Activated CD4-positive, alpha-beta T cell treated with anti-CD3 and anti-CD28 coated beads, Interleukin-2, Interleukin-6, amounts not matched to agents 100 ng/mL and 50 ng/mL, durations not matched to agents 16 hours and 8 hours (primary cell): ENCODE measurements around the gene EDC4.
"Not testable (repeated sequence)": the region's sequence is repeated elsewhere in the genome, so short reads cannot be mapped to it uniquely, and the experiment has no call there.

Experiments used
- DNase-seq: peaks from one replicate; pipeline ENCODE4 v3.0.0-alpha.2; 2020

Gene EDC4

GRCh38 chr16:67872631-67873434 lies at the start of gene EDC4:
TSS of gene EDC4 (plus strand) at chr16:67873052. CDS start at chr16:67873262, 210 bp downstream.
- peak; percentile 93 for DNase-seq

DNA sequence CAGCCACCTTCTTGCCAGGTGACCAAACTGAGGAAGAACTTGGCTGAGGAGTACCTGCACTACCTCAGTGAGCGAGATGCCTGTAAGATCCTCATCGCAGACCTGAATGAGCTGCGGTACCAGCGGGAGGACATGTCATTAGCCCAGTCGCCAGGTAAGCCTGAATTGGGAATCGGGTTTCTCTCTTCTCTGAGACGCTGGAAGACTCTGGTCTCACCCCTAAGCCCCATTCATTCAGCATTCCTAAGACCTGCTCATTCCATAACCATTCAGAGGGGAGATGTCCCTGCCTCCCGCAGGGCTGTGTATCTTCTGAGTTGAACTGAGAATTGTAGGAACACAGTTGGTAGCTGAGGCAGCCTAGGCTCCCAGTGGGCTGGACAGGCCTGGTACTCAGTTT lies 47.7 kb upstream of the EDC4 start:
- no peak for DNase-seq

GRCh38 chr16:67825906-67826305 lies 46.9 kb upstream of the EDC4 start:
- DNase-seq: no peak

DNA sequence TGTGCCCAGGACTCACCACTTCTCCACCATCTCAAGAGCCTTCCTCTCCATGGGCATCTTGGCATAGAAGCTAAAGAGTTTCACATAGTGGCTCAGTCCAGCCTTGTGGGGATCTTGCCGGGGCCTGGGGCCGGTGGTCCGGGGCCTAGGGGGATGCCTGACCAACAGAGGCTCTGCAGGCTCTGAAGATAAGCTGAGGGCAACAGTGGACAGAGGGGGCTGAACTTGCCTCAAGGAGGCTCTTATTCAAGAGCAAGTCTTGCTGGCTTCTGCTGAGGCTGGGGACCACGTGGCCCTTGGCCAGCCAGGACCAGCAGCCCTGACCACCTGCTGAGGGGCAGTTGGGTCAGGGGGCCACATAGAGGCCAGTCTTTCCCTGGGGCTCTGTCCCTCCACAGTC lies 44.2 kb upstream of the EDC4 start:
- DNase-seq: no peak

DNA sequence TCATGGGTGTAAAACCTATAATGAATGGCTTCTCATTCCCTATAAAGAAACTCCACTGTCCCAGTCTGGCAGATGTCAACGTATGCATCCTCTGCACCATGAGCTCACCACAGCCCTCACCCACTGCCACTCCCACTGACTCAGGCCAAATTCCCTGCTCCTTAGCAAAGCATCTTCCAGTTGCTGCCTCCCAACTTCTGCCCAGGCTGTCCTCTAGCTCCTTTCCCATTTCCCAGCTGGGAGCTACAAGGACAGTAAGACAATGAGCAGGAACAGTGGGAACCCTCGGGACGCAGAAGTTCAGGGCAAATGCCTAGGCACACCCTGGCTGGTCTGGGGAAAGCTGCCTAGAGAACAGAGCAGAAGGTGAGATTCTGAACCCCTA lies 39.8 kb upstream of the EDC4 start:
- no peak for DNase-seq

- DNase-seq: peak; percentile 97
Observed at GRCh38 chr16:67833415-67834241, 39.2 kb upstream of the EDC4 start.

GRCh38 chr16:67834242-67834614 lies 38.6 kb upstream of the EDC4 start:
- no peak for DNase-seq

- DNase-seq: not testable (repeated sequence)
Observed at GRCh38 chr16:67837190-67837589, 35.7 kb upstream of the EDC4 start.

GRCh38 chr16:67837811-67838210 lies 35.0 kb upstream of the EDC4 start:
- DNase-seq: no peak

GRCh38 chr16:67841198-67841815 lies 31.5 kb upstream of the EDC4 start:
- DNase-seq: no peak

GRCh38 chr16:67841816-67842508 lies 30.9 kb upstream of the EDC4 start, which contains the start of gene THAP11:
TSS of gene THAP11 (plus strand) at chr16:67842320. CDS start at chr16:67842555, 235 bp downstream.
- DNase-seq: peak; percentile 98

GRCh38 chr16:67842509-67843342 lies 30.1 kb upstream of the EDC4 start:
- peak; percentile 69 for DNase-seq

DNA sequence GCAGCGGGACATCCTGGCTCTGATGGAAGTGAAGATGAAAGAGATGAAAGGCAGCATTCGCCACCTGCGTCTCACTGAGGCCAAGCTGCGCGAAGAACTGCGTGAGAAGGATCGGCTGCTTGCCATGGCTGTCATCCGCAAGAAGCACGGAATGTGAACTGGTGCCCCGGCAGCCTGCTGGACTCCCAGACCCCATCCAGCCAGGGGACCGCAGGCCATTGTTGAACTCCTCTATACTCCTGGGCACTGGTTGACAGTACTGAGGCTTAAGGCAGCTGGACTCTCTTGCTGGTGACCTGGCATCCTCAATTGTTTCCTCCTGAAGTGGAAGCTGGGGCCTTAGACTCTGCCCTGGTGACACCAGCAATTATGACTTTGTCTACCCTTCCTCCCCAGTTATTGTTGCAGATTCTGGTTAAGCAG lies 29.5 kb upstream of the EDC4 start:
- DNase-seq: no peak

- no peak for DNase-seq
Observed at GRCh38 chr16:67844497-67844896, 28.4 kb upstream of the EDC4 start.

- no peak for DNase-seq
Observed at GRCh38 chr16:67845291-67846062, 27.4 kb upstream of the EDC4 start.

- no peak for DNase-seq
Observed at GRCh38 chr16:67846063-67846319, 26.9 kb upstream of the EDC4 start.

GRCh38 chr16:67846320-67847063 lies 26.4 kb upstream of the EDC4 start, which contains the start of gene NUTF2:
TSS of gene NUTF2 (plus strand) at chr16:67846933. CDS start at chr16:67865131, 18,198 bp downstream.
- peak; percentile 98 for DNase-seq

DNA sequence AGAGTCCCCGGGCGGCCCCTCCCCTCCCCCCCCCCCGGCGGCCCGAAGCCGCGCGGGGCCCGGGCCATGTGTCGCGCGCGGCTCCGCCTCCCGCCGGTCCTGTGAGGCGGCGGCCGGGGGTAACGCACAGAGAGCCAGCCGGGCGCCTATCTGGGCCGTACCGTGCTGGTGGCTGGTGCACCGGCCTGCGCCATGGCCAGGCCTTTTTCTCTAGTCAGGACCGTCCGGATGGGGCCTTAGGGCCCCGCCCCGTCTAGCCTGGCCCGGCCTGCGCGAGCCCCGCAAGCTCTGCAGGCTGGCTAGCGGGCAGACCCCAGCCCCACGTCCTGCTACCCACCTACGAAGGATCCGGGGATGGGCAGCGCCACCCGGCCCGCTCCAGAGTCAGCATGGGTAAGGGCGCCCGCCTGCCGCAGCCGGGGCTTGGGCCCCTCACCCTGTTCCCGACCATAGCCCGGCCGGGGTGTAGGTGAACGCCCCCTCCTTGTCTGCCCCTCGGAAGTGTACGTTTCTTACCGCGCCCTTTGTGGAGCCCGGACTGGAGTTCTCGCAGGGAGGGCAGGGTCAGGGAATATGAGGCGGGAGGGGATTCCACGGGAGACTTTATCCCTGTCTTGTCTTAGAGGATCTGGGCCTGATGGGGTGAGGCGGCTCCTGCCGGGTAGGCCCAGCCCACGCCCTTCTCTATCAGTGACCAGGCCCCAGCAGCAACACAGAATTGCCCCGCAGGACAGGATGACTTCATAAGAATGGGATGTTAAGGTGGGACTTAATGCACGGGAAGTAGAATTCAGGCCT lies 25.6 kb upstream of the EDC4 start, which contains the start of gene CENPT:
CENPT (minus strand) TSS at position 630 of the 798 bp plus-strand sequence. CDS start 13,834 bp downstream, outside the sequence.
- DNase-seq: peak; percentile 24

- no peak for DNase-seq
Observed at GRCh38 chr16:67848118-67848517, 24.7 kb upstream of the EDC4 start.
